HG02884 (cell line): ENCODE results near the gene GABRA5.

Experiments used
- ATAC-seq: cut with Tn5 transposase; IDR thresholded peaks from one replicate; pipeline ENCODE4 v1.9.1; 2021; ENCODE audit warnings: mild to moderate bottlenecking, moderate library complexity; ENCODE audit not compliant: unreplicated experiment

Gene GABRA5

DNA sequence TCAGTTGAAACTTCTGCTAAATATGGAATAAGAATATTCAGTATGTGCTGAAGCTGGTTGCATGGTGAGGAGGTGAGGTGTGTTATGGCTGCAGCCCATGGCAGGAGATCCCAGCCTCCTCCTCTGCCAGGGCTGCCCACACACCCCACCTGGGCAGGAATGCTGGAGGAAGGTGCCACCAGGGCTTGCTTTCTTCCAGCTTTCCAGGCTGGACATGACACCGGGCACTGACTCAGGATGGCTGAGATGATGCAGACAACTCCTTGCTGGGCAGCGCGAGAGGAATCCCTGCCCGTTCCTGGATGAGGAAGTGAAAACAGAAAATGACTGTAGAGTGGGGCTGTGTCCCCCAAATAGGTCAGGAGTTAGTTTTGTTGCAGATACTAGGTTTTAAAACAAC is 118.2 kb downstream of the GABRA5 start:
- ATAC-seq: no peak

DNA sequence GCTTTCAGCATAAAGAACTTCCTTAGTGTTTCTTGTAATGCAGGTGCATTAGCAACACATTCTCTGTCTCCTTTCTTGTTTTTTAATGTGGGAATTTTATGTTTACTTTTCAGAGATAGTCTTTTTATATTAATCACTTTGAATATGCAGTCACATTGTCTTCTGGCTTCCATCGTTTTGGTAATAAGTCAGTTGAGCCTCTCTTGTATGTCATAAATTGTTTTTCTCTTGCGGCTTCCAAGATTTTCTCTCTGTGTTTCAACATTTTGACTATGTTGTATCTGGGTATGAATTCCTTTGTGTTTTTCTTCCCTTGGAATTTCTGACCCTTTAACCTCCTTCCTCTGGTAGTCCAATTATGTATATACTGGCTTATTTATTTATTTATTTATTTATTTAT is 129.4 kb downstream of the GABRA5 start:
- ATAC-seq: no peak
